ENCODE results near the gene PSMA3.

The PSMA3 gene

DNA sequence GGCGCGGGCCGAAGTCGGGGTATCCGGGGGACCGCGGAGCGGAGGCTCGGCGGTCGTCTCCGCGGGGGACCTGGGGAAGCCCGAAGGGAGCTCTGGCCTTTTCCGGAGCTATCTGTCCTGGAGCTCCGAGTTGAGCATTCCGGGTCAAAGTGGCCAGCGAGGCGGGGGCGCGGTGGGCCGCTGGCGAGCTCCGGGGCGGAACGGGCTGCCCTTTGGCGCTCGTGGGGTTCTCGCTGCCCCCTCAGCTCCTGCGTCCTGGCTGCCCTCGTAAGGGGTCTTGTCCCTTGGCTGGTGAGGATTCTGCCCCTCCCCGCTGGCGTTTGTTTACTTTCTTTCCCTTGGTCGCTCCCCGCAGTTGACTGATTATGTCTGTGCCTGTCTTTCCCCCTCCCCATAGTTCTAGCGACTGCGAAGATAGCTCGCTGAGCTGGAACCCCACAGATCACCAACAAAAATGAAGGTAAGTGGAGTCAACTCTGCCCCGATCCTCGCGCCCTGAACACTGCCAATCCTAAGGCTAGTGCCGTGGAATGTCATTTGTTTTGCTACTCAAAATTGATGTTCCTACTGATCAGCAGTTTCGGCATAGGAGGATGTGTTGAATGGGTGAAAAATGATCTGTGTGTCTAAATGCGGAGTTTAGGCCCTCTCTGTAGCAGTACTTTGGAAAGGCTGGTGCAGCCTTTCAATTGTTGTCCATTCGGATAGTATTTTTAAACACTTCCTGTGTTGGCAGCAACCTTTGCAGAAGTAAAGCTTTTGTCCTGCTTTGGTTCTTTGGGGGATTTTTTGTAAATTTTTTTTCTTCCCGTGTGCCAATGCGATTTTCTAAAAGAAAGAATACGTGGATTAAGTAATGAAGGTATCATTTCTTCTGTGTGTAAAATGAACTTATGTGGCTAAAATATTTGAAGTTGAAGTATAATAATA lies 55.0 kb downstream of the PSMA3 start:
- DNase-seq (ENCODE audit: low read depth, low spot score): no peak

DNA sequence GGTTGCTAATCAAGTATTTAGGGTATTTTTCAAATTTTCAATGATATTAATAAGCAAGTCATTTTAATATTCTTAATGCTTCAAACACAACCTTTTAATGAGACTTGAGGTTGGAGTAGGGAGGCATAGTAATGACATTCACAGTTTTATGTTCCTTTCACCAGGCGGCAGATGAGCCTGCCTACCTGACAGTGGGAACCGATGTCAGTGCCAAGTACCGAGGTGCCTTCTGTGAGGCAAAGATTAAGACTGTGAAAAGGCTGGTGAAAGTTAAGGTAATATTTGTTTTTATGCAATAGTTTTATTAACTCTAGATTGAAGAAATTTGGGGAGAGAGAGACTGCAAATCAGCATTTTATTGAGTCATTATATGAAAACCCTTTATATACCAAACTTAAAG lies 56.8 kb downstream of the PSMA3 start:
- DNase-seq (ENCODE audit: low read depth, low spot score): no peak

GRCh38 chr14:58305730-58306129 lies 61.1 kb downstream of the PSMA3 start:
- no peak for DNase-seq (ENCODE audit: low read depth, low spot score)

- no peak for DNase-seq (ENCODE audit: low read depth, low spot score)
These were observed 63.1 kb downstream of the PSMA3 start for GRCh38 chr14:58307597-58308316.

GRCh38 chr14:58309086-58309485 lies 64.4 kb downstream of the PSMA3 start:
- DNase-seq (ENCODE audit: low read depth, low spot score): no peak

- DNase-seq (ENCODE audit: low read depth, low spot score): no peak
These were observed 69.1 kb downstream of the PSMA3 start for GRCh38 chr14:58313699-58314098.

- DNase-seq (ENCODE audit: low read depth, low spot score): no peak
These were observed 71.0 kb downstream of the PSMA3 start for GRCh38 chr14:58315606-58316005.
